HG02840 (cell line): ENCODE results near the gene TOM1.

ENCODE experiments used
- ATAC-seq: cut with Tn5 transposase; IDR thresholded peaks from one replicate; pipeline ENCODE4 v1.9.1; 2021; ENCODE audit warnings: mild to moderate bottlenecking, moderate library complexity, moderate number of reproducible peaks; ENCODE audit not compliant: unreplicated experiment, low FRiP score

Gene TOM1

DNA sequence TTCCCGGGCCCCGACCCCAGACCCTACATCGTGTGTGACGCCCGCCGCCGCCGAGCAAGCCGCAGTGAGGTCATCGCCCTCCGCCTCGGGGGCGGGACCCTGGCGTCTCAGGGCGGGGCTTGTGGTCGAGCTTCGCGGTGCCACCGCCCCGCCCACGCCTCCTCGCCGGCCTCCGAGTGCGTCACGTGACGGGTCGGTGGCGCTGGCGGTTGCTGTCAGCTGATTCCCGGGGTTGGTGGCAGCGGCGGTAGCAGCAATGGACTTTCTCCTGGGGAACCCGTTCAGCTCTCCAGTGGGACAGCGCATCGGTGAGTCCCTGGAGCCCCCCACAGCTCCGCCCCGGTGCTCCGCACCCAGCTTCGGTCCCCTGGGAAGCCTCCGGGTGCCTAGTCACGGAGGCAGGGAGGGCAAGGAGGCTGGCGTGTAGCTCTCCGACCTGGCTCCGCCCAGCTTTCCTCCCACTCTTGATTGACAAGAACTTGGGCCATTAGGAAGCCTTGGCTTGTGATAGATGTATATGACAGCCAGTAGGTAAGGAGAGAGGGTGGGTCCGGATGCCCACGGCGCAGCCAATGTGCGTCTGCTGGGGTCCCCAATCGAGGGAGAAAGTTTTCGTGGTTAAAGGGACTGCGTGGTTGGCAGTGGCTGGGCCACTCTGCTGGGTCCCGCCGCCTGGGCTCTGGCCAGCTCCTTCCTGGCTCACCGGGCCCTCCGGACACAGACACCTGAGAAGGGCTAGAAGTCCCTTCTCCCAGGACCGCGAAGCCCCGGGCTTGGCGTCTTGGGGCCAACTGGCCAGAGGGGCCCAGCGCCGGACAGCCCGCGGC lies at the start of gene TOM1:
TSS of gene TOM1 (plus strand) at position 222 of the 827 bp plus-strand sequence. CDS start at position 257, 35 bp downstream.
- ATAC-seq = peak; percentile 97

GRCh38 chr22:35250156-35250555 lies 49.5 kb upstream of the TOM1 start:
- ATAC-seq = no peak

GRCh38 chr22:35253946-35254345 lies 45.7 kb upstream of the TOM1 start:
- no peak for ATAC-seq

DNA sequence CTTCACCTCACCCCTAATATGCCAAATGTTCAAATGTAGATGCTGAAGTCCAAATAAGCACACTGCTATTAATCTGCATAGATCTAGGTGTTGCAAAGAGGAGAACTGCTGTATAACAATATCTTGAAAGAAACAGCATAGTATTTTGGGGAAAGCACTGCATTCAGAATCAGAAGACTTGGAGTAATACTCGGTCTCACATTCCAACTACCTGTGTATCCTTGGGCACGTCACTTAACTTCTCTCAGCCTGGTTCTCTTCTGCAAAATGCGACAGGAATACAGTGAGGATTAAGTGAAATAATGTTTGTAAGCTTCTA lies 42.7 kb upstream of the TOM1 start:
- ATAC-seq = peak; percentile 19

DNA sequence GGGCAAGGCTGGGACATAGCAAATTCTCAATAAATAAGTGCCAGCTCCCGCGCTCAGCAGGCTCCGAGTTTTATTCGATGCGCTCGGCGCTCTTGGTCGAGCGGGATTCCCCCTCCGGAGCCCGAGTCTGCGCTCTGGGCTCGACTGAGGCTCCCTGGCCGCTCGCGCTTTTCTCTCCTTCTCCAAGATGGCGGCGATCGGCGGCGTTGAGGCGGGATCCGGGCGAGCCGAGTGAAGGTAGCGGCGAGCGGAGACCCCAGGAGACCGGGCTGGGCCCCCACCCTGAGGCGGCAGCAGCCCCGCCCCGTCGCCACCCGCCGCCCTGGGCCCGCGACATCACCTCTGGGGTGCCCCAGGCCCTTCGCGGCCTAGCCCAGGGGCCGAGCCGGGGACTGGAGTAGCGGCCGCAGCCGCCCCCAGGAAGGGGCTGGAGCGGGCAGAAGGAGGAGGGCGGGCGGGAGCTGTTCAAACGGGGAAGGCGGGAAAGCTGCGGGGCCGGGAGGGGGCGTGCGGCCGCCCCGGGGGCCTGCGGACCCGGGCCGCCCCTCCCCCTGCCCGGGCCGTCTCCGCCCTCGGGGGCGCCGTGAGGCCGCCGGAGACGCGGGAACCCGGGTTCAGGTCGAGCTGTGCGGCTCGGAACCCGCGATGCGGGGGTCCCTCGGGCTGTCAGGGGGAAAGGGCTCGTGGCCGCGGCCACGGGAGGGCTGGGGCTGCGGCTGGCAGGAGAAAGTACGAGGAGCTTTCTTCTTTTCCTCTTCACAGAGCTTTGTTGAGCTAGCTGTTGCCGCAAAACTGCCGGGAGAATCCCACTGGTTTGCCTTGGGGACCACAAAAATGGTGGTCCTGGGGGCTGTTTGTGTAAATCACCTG lies 42.1 kb upstream of the TOM1 start, which contains the start of gene HMGXB4:
TSS of gene HMGXB4 (plus strand) at position 173 of the 870 bp plus-strand sequence. CDS start 4,898 bp downstream, outside the sequence.
- peak; percentile 92 for ATAC-seq

- ATAC-seq = no peak
Measured at GRCh38 chr22:35258191-35258988, 41.3 kb upstream of the TOM1 start.

GRCh38 chr22:35264986-35265385 lies 34.7 kb upstream of the TOM1 start:
- no peak for ATAC-seq

GRCh38 chr22:35266277-35266676 lies 33.4 kb upstream of the TOM1 start:
- no peak for ATAC-seq

GRCh38 chr22:35269630-35270029 lies 30.1 kb upstream of the TOM1 start:
- ATAC-seq = no peak

GRCh38 chr22:35274154-35274871 lies 25.4 kb upstream of the TOM1 start:
- no peak for ATAC-seq

DNA sequence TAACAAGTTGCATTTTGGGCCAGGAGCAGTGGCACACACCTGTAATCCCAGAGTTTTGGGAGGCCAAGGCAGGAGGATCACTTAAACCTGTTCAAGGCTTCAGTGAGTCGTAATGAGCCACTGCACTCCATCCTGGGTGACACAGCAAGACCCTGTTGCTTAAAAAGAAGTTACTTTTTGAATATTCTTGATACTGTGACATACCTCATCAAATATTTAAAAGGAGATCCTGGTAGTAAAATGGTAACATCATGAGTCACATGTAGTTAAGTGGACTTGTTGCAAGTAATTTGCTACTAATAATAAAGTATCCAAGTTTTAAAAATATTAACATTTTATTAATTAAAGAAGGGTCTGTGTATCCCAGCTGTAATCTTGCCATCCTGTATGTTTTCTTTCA lies 24.1 kb upstream of the TOM1 start:
- ATAC-seq = no peak

GRCh38 chr22:35276019-35276418 lies 23.7 kb upstream of the TOM1 start:
- ATAC-seq = no peak

- no peak for ATAC-seq
Measured at GRCh38 chr22:35288116-35288515, 11.6 kb upstream of the TOM1 start.

- no peak for ATAC-seq
Measured at GRCh38 chr22:35292786-35293185, 6.9 kb upstream of the TOM1 start.

DNA sequence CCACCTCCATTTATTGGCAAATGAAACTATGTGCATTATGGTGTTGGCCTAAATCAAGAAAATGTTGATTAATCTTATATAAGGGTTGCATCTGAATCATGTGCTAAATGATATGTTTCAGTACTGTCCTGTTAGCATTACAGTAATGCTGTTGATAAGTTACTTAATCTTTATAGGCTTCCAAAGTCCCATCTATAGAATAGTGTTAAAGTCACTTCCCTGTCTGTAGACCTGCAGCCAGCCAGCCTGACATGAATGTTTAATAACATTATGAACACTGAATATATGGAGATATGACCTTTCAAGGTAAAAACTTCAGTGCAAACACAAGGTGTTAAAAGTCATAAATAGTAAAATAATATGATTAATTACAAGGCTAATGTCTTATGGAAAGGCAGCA lies 3.6 kb upstream of the TOM1 start:
- no peak for ATAC-seq

DNA sequence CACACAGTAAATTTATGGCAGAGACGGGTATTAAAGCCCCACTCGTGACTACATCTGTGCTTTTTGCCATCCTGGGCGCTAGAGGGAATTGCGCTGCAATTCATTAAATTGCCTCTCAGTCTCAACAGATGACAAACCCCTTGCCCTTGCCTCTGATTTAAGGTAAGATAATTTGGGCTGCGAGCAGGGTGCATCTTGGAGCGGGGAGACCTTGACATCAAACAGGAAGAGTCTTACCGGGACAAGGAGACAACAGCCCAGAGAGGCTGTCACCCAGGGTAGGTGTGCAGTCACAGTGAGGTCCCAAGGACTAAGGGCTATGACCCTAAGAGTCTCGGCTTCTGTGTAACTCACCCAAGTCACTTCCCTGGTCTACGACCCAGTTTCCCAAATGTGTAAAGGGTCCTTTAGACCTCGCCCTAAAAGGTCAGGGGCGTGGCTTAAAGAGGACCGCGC lies 449 bp upstream of the TOM1 start:
- peak; percentile 12 for ATAC-seq

DNA sequence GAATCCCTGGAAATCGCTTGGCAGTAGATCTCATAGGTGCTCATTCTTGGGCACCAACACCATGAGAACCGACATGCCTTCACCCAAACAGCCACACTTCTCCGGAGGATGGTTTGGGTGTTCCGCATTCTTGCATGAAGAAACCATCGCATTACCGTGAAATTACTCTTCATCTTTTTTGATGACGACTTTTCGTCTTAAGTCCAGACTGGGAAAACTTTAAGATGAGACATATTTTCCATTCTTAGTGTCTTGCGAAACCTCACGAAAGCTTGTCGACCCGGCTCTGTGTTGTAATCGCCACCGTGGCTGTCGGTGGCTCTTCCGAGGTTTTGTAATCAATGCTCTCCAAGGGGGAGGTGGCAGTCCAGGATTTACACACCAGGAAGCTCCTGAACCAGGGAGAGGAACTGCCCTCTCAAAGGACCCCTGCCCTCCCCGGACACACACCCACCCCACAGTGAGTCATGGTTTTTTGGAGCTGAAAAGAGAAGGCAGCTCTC lies 1.7 kb downstream of the TOM1 start:
- ATAC-seq = no peak

DNA sequence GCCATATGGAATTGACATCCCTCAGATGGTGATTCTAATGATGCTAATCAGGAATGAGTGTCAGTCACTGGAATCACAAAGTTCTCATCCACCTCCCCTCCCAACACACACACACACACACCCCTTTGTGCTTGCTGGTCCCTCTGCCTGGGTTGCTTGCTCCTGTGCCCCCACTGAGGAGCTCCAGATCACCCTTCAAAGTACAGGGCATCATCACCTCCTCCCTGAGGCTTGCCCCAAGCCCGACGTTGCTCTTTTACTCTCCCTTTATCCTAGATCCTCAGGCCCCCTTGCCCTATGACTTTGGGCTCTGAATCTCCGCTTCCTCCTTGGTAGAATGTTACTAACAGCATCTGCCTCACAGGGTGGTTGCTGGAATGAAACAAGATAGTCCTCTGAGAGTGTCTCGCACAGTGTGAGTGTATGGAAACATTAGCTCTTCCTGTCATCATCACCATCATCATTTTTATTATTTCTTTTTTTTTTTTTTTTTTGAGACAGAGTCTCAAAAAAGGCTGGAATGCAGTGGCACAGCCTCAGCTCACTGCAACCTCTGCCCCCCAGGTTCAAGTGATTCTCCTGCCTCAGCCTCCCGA lies 3.4 kb downstream of the TOM1 start:
- ATAC-seq = no peak

DNA sequence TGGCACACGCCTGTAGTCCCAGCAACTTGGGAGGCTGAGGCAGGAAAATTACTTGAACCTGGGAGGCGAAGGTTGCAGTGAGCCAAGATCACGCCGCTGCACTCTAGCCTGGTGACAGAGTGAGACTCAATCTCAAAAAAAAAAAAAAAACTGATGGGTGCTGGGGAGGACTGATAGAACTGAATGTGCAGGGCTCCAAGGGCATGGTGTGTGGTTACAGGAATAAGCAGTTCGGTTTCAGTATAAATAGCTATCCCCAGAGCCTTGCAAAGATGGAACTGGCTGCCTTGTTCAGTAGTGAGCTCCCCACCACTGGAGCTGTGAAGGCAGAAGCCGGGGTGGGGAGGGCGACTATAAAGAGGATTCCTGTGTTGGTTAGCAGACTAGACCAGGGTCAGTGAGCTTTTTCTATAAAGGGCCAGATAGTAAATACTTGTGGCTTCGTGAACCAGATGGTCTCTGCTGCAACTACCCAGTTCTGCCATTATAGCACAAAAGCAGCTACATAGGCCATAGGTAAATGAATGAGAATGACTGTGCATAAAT lies 5.9 kb downstream of the TOM1 start:
- ATAC-seq = no peak
